Progenitor cell of endocrine pancreas (in vitro differentiated cells): ENCODE measurements around the gene ADGRV1. TPM values are rescaled to one million over a fixed set of nuclear protein-coding genes. Genes with fewer than 3 reads are reported as not detected.
A peak's percentile ranks its signal among the peaks of the same experiment; 100 is the strongest.

ENCODE experiments used
- DNase-seq: peaks from one replicate; pipeline ENCODE4 v3.0.0; 2021; ENCODE audit warnings: low spot score; ENCODE audit not compliant: unreplicated experiment
- H3K27ac Mint-ChIP-seq: 2 replicates; pipeline ENCODE4 v1.8.0; 2021; ENCODE audit warnings: mild to moderate bottlenecking, moderate library complexity, mixed read lengths
- H3K27me3 Mint-ChIP-seq: 2 replicates; pipeline ENCODE4 v1.8.0; 2021; ENCODE audit warnings: mixed read lengths
- H3K36me3 Mint-ChIP-seq: 2 replicates; pipeline ENCODE4 v1.8.0; 2022; ENCODE audit warnings: mixed read lengths; ENCODE audit not compliant: insufficient read depth
- H3K4me1 Mint-ChIP-seq: 2 replicates; pipeline ENCODE4 v1.8.0; 2021; ENCODE audit warnings: low read depth, mixed read lengths
- H3K4me3 Mint-ChIP-seq: 2 replicates; pipeline ENCODE4 v1.8.0; 2021; ENCODE audit warnings: low read depth, mild to moderate bottlenecking, moderate library complexity, mixed read lengths
- H3K9me3 Mint-ChIP-seq: 2 replicates; pipeline ENCODE4 v1.8.0; 2021; ENCODE audit warnings: low read depth, mixed read lengths
- total RNA-seq: library from RNA; stranded (reverse); gene quantifications from 2 replicates; pipeline ENCODE4 v1.2.1, GENCODE V29; 2021
- TF ChIP-seq, protein P1 (sequence below): fragments of 200-600 bp; sonication (generic); IDR thresholded peaks from one replicate; pipeline ENCODE4 v1.5.0; 2021; ENCODE audit warnings: antibody characterized with exemption, mild to moderate bottlenecking; ENCODE audit not compliant: unreplicated experiment

ADGRV1 gene
- total RNA-seq, 1 donor from 2014 or later: 82.3 TPM

DNA sequence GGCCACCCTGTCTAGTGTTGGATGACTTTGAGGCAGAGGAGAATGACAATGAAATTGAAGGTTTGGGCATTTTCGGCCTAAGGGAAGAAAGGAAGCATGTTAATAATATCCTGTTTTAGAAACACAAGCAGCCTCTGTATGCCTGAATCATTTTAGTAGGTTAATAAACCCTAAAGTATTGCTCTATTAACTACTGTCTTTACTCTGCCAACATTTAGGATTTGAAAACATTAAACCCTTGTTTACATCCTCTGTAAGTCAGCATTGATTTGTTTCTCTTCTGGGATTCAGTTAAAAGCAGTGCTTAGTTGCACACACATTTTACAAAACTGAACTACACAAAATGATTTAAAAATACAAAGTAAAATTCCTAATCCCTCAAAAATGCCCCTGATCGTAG is 465.6 kb downstream of the ADGRV1 start:
- DNase-seq: no peak
- H3K4me1 Mint-ChIP-seq: peaks cover 59% of the 10 kb centered on the region
- H3K9me3 Mint-ChIP-seq: no peaks in the 10 kb centered on the region
- no peaks in the 10 kb centered on the region for H3K27me3 Mint-ChIP-seq
- H3K4me3 Mint-ChIP-seq: no peak overlapping the region
- TF ChIP-seq, protein P1, sequence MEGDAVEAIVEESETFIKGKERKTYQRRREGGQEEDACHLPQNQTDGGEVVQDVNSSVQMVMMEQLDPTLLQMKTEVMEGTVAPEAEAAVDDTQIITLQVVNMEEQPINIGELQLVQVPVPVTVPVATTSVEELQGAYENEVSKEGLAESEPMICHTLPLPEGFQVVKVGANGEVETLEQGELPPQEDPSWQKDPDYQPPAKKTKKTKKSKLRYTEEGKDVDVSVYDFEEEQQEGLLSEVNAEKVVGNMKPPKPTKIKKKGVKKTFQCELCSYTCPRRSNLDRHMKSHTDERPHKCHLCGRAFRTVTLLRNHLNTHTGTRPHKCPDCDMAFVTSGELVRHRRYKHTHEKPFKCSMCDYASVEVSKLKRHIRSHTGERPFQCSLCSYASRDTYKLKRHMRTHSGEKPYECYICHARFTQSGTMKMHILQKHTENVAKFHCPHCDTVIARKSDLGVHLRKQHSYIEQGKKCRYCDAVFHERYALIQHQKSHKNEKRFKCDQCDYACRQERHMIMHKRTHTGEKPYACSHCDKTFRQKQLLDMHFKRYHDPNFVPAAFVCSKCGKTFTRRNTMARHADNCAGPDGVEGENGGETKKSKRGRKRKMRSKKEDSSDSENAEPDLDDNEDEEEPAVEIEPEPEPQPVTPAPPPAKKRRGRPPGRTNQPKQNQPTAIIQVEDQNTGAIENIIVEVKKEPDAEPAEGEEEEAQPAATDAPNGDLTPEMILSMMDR: no peak
- H3K27ac Mint-ChIP-seq: no peak overlapping the region
- no peaks in the 10 kb centered on the region for H3K36me3 Mint-ChIP-seq

DNA sequence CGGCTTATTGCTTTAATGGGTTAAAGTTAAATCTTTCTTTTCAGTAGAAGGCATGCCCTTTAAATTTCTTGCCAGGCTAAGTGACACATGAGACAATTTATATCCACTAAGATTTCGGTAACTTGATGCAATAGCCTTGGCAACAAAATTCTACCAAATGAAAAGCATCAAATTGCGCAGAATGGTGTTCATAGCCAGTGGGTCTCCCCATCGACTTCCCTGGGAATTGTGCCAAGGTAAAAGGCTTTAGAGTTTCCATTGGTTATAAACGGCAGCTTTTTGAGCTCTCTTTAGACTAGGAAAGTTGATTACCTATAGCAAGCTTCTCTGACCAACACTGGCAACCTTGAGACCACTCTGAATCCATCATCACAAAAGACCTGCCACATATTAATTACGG is 466.1 kb downstream of the ADGRV1 start:
- TF ChIP-seq, protein P1: no peak
- H3K4me1 Mint-ChIP-seq: peaks cover 59% of the 10 kb centered on the region

DNA sequence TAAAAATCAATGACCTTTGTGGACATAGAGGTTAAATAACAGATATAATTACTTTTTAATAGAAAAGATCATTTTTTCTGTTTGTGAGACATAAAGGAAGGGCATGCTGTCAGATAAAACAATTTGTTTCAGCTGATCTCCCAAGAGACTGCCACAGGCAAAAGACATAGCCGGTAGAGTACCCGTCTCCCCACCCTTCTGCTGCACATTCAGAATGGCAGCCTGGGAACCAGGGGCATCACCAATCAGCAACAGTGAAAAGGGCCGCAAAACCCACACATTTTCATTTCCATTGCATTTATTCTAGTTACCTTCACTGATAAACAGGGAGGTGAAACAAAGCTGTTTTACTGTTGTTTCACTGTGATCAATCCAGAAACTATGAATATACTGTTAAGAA is 466.9 kb downstream of the ADGRV1 start:
- Mint-ChIP-seq H3K36me3 (no peaks in the 10 kb centered on the region), H3K4me1 (peaks cover 61% of the 10 kb centered on the region), H3K27me3 (no peaks in the 10 kb centered on the region), H3K9me3 (no peaks in the 10 kb centered on the region), H3K27ac (no peak overlapping the region), H3K4me3 (no peak overlapping the region)
- TF ChIP-seq, protein P1: no peak
- DNase-seq: no peak

More for the DNA sequence above, 466.1 kb downstream of the ADGRV1 start:
- Mint-ChIP-seq H3K36me3 (no peaks in the 10 kb centered on the region), H3K9me3 (no peaks in the 10 kb centered on the region), H3K4me3 (no peak overlapping the region), H3K27ac (no peak overlapping the region), H3K27me3 (no peaks in the 10 kb centered on the region)
- DNase-seq: no peak

DNA sequence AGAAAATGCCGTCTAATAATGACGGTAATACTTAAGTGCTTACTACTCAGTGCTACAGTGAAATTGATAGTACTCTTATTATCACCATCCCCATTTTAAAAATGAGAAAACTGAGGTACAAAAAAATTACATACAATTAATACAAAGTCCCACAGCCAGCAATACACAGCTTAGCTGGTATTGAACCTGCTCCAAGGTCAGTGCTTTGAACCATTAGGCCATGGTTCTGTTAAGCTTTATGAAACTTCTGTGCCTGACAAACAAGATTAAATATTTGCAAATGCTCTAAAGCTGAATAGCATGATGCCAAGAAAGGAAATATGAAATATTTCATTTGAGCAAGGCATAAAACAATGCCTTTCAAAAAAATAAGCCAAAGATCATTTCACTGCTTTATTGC is 467.4 kb downstream of the ADGRV1 start:
- TF ChIP-seq, protein P1: no peak
- H3K4me1 Mint-ChIP-seq: peaks cover 64% of the 10 kb centered on the region
- no peaks in the 10 kb centered on the region for H3K9me3 Mint-ChIP-seq
- H3K36me3 Mint-ChIP-seq: no peaks in the 10 kb centered on the region
- no peak for DNase-seq
- H3K4me3 Mint-ChIP-seq: no peak overlapping the region
- H3K27me3 Mint-ChIP-seq: no peaks in the 10 kb centered on the region
- no peak overlapping the region for H3K27ac Mint-ChIP-seq

DNA sequence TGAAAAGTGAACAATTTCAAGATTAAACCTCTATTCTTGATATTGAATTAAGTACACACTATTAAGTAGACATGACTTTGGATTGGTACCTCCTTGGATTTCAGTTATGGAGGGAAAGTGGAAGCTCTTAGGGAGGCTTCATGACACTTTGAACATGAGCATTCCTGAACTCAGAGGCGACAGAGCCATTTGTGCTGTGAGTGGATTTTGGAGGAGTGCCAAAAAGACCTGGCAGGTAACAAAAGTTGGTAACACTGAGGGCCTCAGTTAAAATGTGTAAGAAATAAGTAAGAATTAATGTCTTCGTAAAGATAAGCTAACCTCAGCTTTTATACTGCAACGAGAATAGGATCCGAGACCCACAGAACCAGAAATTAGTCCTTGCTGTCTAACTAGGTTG is 467.9 kb downstream of the ADGRV1 start:
- TF ChIP-seq, protein P1: no peak
- H3K27ac Mint-ChIP-seq: peak overlapping the region; percentile 71

More for the DNA sequence above, 467.9 kb downstream of the ADGRV1 start:
- DNase-seq: no peak
- no peaks in the 10 kb centered on the region for H3K36me3 Mint-ChIP-seq
- H3K27me3 Mint-ChIP-seq: no peaks in the 10 kb centered on the region
- peaks cover 66% of the 10 kb centered on the region for H3K4me1 Mint-ChIP-seq
- no peaks in the 10 kb centered on the region for H3K9me3 Mint-ChIP-seq
- H3K4me3 Mint-ChIP-seq: no peak overlapping the region
